MCF 10A (cell line): Measurements from ENCODE around the gene TDRD10. TPM values are rescaled to one million over a fixed set of nuclear protein-coding genes. Genes with fewer than 3 reads are reported as not detected.
A peak's percentile ranks its signal among the peaks of the same experiment; 100 is the strongest.

ENCODE experiments used
- BruUV-seq: library from RNA; stranded (reverse); fragments of 400-500 nt; replicated peaks from 2 replicates; lab custom pipeline; 2021; lab: Mats Ljungman, UMichigan
- CTCF ChIA-PET: fragments of 300-600 bp; sonication (Branson Sonifier 250); formaldehyde crosslinking; extraction: SDS; loops from one replicate; lab custom pipeline; 2021; ENCODE audit warnings: antibody characterized with exemption, inconsistent platforms; lab: Yijun Ruan, JAX
- POLR2A ChIA-PET: fragments of 300-600, 350-650 bp; sonication (Branson Sonifier 250); formaldehyde crosslinking; extraction: SDS; loops from one replicate; lab custom pipeline; 2020; ENCODE audit warnings: antibody characterized with exemption, inconsistent platforms; lab: Yijun Ruan, JAX
- DNase-seq: peaks from one replicate; pipeline ENCODE4 v3.0.0-alpha.2; 2018; ENCODE audit not compliant: unreplicated experiment
- H3K27ac Mint-ChIP-seq: one replicate; pipeline ENCODE4 v1.8.0; 2022; ENCODE audit warnings: mild to moderate bottlenecking, low read depth, mixed read lengths; ENCODE audit not compliant: unreplicated experiment
- H3K27me3 Mint-ChIP-seq: one replicate; pipeline ENCODE4 v1.8.0; 2022; ENCODE audit warnings: mixed read lengths; ENCODE audit not compliant: insufficient read depth, unreplicated experiment
- H3K36me3 Mint-ChIP-seq: one replicate; pipeline ENCODE4 v1.8.0; 2022; ENCODE audit warnings: mild to moderate bottlenecking, moderate library complexity, mixed read lengths; ENCODE audit not compliant: insufficient read depth, unreplicated experiment
- H3K4me1 Mint-ChIP-seq: one replicate; pipeline ENCODE4 v1.8.0; 2022; ENCODE audit warnings: mixed read lengths; ENCODE audit not compliant: insufficient read depth, unreplicated experiment
- H3K4me3 Mint-ChIP-seq: one replicate; pipeline ENCODE4 v1.8.0; 2022; ENCODE audit warnings: mild to moderate bottlenecking, moderate library complexity, mixed read lengths; ENCODE audit not compliant: unreplicated experiment
- H3K9me3 Mint-ChIP-seq: one replicate; pipeline ENCODE4 v1.8.0; 2022; ENCODE audit warnings: mixed read lengths; ENCODE audit not compliant: unreplicated experiment
- CTCF ChIP-seq: fragments of 200-600 bp; IDR thresholded peaks from one replicate; pipeline ENCODE4 v1.8.0; 2022; ENCODE audit warnings: antibody characterized with exemption, mild to moderate bottlenecking; ENCODE audit not compliant: unreplicated experiment
- intact Hi-C: fragments of 100-400 bp; cut with micrococcal nuclease; formaldehyde crosslinking; loops from 2 replicates; pipeline ENCODE4 v1.14.1; 2022
- total RNA-seq: library from RNA; stranded (reverse); gene quantifications from 2 replicates; pipeline ENCODE4 v1.2.3, GENCODE V29; 2022

The TDRD10 gene
- total RNA-seq, 1 experiment from 2014 or later, result not detected

GRCh38 chr1:154471304-154471703 lies 30.7 kb upstream of the TDRD10 start:
- CTCF ChIA-PET, result interaction anchor here (0.6 to 1.8 kb wide), 5 partner anchors 9 to 176 kb away, joined by 3 to 4 read pairs (median 3); no protein-coding TSS in a partner anchor
- TF ChIP-seq CTCF, result no peak
- H3K4me3 Mint-ChIP-seq, result no peak overlapping the region
- POLR2A ChIA-PET, result interaction anchor here (0.6 to 2.8 kb wide), 5 partner anchors 11 to 135 kb away, joined by 3 to 13 read pairs (median 3); no protein-coding TSS in a partner anchor
- H3K4me1 Mint-ChIP-seq, result peaks cover 11% of the 10 kb centered on the region
- no peak for DNase-seq
- no peaks in the 10 kb centered on the region for H3K27me3 Mint-ChIP-seq
- peaks cover 17% of the 10 kb centered on the region for H3K36me3 Mint-ChIP-seq
- no peaks in the 10 kb centered on the region for H3K9me3 Mint-ChIP-seq
- intact Hi-C loops, result no loop called here
- H3K27ac Mint-ChIP-seq, result no peak overlapping the region
- BruUV-seq, result no TSS peak

DNA sequence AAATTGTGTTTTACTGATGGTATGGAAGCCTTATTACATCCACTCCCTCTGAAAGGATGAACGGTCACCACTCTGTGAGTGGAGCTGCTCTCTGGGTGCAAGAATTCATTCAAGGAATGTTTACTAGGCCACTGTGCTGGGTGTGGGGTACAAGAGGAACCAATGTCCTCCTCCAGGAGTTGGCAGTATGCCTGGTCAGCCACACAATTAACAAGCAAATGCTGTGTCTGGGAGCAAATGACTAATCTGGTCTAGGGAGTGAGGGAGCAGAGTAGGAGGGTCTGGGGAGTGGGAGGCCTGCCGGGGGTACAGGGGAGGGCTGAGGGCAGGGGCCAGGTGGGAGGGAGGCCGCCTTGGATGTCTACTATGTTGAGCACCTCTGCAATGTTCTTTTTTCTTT lies 27.2 kb upstream of the TDRD10 start:
- Mint-ChIP-seq H3K27me3 (no peaks in the 10 kb centered on the region), H3K36me3 (peaks cover 6% of the 10 kb centered on the region), H3K9me3 (no peaks in the 10 kb centered on the region), H3K4me1 (peaks cover 14% of the 10 kb centered on the region), H3K4me3 (no peak overlapping the region), H3K27ac (no peak overlapping the region)
- DNase-seq, result peak; percentile 89
- intact Hi-C loops, result loop anchor here (5.0 kb wide), 1 partner anchor 123 kb away; no protein-coding TSS in a partner anchor
- CTCF ChIA-PET, result interaction anchor here (0.6 to 0.9 kb wide), 4 partner anchors 24 to 610 kb away, joined by 3 read pairs; no protein-coding TSS in a partner anchor
- no peak for TF ChIP-seq CTCF
- BruUV-seq, result no TSS peak
- POLR2A ChIA-PET, result interaction anchor here (0.7 kb wide), 2 partner anchors 10 to 290 kb away, joined by 3 read pairs; no protein-coding TSS in a partner anchor

DNA sequence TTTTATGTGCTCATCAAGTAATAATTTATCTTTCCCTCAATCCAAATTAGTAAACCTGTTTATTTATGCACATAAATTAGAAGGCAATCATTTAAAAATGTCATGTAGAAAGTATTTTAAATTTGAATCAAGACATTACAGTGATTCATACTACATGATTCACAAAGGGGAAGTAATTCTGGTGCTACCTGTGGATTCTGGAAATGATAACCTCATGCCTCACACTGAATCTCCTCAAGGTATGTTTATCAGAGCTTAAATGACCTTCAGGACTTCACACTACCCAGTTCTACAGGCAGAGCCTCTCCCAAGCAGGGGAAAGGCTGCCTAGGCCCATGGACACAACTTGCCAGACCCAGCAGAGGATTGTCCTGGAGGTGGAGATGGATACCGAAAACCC lies 25.2 kb upstream of the TDRD10 start:
- Mint-ChIP-seq H3K4me1 (peaks cover 18% of the 10 kb centered on the region), H3K27ac (peak overlapping the region; percentile 35), H3K4me3 (no peak overlapping the region), H3K36me3 (peaks cover 6% of the 10 kb centered on the region), H3K9me3 (no peaks in the 10 kb centered on the region), H3K27me3 (no peaks in the 10 kb centered on the region)
- no TSS peak for BruUV-seq
- no peak for TF ChIP-seq CTCF
- intact Hi-C loops, result loop anchor here (5.0 kb wide), 1 partner anchor 124 kb away; no protein-coding TSS in a partner anchor
- no peak for DNase-seq
- ChIA-PET CTCF (interaction anchor here (0.6 to 1.2 kb wide), 6 partner anchors 9 to 181 kb away, joined by 3 to 5 read pairs (median 4); no protein-coding TSS in a partner anchor), POLR2A (interaction anchor here (1.0 kb wide), 2 partner anchors 49 to 57 kb away, joined by 3 to 4 read pairs; no protein-coding TSS in a partner anchor)

DNA sequence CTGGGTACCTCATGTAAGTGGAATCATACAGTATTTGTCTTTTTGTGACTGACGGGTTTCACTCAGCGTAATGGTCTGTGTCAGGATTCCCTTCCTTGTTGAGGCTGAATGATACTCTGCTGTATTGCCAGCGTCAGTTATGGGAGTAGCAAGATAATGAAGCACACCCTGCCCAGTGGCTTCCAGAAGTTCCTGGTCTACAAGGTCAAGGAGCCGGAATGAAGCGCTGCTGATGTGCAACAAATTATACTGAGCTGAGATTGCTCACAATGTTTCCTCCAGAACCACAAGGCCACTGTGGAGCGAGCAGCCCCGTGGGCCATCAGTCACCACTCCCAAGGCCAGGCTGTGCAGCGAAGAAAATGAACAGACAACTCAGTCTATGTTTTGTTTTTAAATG lies 24.0 kb upstream of the TDRD10 start:
- H3K36me3 Mint-ChIP-seq, result peaks cover 6% of the 10 kb centered on the region
- BruUV-seq, result no TSS peak
- no peak for TF ChIP-seq CTCF
- no peak for DNase-seq
- ChIA-PET CTCF (interaction anchor here (0.9 to 1.4 kb wide), 2 partner anchors 59 to 695 kb away, joined by 3 to 4 read pairs; partner anchors contain the start of gene KRTCAP2), POLR2A (interaction anchor here (0.6 kb wide), 1 partner anchor 137 kb away, joined by 3 read pairs; no protein-coding TSS in a partner anchor)
- no peak overlapping the region for H3K27ac Mint-ChIP-seq
- peaks cover 18% of the 10 kb centered on the region for H3K4me1 Mint-ChIP-seq
- no peaks in the 10 kb centered on the region for H3K9me3 Mint-ChIP-seq
- H3K27me3 Mint-ChIP-seq, result no peaks in the 10 kb centered on the region
- H3K4me3 Mint-ChIP-seq, result no peak overlapping the region
- intact Hi-C loops, result loop anchor here (1.0 to 5.0 kb wide), 5 partner anchors 73 to 459 kb away; partner anchors contain the start of genes HAX1, IL6R and PMVK
